HFF-Myc (cell line): ENCODE measurements around the gene BMPER.

Experiments
- DNase-seq: peaks from one replicate; pipeline ENCODE4 v3.0.0-alpha.2; 2011; ENCODE audit warnings: low read depth; ENCODE audit errors: extremely low read depth
- H3K4me3 ChIP-seq: replicated peaks from 2 replicates; pipeline ENCODE4 v1.5.1; 2011; ENCODE audit warnings: low read depth, mild to moderate bottlenecking, control low read depth, low read length
- TF ChIP-seq, protein P1 (sequence below): IDR thresholded peaks from 2 replicates; pipeline ENCODE4 v1.5.1; 2012; ENCODE audit warnings: mild to moderate bottlenecking, low read depth, low read length, control low read depth; ENCODE audit errors: missing control alignments

The BMPER gene

DNA sequence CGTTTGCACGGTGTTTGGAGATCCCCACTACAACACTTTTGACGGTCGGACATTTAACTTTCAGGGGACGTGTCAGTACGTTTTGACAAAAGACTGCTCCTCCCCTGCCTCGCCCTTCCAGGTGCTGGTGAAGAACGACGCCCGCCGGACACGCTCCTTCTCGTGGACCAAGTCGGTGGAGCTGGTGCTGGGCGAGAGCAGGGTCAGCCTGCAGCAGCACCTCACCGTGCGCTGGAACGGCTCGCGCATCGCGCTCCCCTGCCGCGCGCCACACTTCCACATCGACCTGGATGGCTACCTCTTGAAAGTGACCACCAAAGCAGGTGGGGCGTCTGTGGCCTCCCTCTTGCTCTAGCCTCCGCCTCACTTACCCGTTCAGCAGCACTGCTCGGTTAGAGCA is 173.5 kb downstream of the BMPER start:
- DNase-seq: no peak
- no peak overlapping the region for H3K4me3 ChIP-seq
- TF ChIP-seq, protein P1, sequence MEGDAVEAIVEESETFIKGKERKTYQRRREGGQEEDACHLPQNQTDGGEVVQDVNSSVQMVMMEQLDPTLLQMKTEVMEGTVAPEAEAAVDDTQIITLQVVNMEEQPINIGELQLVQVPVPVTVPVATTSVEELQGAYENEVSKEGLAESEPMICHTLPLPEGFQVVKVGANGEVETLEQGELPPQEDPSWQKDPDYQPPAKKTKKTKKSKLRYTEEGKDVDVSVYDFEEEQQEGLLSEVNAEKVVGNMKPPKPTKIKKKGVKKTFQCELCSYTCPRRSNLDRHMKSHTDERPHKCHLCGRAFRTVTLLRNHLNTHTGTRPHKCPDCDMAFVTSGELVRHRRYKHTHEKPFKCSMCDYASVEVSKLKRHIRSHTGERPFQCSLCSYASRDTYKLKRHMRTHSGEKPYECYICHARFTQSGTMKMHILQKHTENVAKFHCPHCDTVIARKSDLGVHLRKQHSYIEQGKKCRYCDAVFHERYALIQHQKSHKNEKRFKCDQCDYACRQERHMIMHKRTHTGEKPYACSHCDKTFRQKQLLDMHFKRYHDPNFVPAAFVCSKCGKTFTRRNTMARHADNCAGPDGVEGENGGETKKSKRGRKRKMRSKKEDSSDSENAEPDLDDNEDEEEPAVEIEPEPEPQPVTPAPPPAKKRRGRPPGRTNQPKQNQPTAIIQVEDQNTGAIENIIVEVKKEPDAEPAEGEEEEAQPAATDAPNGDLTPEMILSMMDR: no peak

DNA sequence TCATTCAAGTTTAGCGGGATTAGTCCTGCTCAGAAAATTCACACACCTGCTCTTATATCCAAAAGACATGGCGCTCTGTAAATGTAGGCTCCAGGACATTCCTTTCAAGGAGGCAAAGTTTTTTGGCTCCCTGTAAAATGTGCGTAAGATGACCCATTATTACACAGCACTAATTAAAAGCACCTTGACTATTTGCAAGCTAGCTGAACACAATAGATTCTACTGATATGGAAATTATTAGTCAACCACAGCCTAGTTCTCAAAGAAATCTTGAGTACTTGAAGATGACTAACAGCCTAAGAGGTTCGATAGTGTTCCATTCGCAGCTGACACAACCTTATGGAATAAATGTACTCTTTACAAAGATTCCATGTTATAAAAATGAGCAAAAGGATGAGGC is 175.2 kb downstream of the BMPER start:
- TF ChIP-seq, protein P1: no peak
- DNase-seq: no peak
- no peak overlapping the region for H3K4me3 ChIP-seq

DNA sequence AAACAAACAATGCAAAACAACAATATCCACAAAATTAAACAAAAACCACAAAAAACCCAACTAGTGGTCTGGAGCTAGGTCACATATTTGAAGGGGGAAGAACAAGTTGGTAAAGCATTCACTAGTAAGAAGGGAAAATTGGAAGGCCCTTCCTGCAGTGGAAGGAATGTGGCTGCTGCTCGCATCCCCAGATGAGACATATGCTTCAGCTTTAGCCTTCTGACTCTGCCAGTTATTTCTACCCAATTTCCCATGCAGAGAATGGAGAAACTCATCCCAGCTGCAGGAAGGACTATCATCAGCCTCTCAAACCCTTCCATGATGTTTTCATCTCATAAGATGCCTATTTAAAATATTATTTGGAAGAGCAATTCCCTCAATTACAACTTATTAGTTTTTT is 176.6 kb downstream of the BMPER start:
- TF ChIP-seq, protein P1: no peak
- DNase-seq: no peak
- no peak overlapping the region for H3K4me3 ChIP-seq

DNA sequence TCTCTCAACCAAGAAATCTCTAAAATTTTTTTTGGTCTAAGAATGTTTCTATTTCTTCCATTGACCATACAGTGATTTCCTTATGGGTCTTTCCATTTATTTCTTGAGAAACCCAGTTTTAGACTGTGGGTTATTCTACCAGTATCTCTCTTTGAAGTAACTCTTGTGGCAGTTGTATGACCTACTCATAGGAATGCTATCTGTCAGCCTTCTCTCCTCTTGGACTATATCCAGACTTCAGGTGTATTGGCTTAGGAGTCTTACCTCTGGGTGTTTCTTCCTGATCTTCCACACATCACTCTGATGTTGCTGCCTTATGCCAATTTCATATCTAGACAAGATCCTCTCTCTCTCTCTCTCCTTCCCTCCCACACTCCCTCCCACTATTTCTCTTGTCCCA is 178.1 kb downstream of the BMPER start:
- H3K4me3 ChIP-seq: no peak overlapping the region
- no peak for DNase-seq
- TF ChIP-seq, protein P1: no peak

DNA sequence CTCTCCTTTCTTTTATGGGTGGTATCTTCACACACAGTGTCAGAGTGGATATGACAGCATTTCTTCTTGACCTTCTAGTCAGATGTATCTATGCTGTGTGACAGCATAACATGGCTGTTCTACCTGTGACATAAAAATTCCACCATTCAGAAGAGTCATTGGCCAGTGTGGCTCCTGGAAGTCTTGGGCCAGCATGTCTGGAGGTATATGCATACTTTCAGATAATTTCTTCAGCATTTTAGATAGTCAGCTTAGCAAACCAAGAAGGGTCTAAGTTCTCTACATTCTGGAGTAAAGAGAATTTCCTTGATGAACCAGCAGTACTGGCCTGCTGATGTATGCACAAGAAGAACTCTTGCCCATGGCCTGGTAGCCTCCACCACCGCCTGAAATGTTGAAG is 179.3 kb downstream of the BMPER start:
- DNase-seq: no peak
- TF ChIP-seq, protein P1: no peak

DNA sequence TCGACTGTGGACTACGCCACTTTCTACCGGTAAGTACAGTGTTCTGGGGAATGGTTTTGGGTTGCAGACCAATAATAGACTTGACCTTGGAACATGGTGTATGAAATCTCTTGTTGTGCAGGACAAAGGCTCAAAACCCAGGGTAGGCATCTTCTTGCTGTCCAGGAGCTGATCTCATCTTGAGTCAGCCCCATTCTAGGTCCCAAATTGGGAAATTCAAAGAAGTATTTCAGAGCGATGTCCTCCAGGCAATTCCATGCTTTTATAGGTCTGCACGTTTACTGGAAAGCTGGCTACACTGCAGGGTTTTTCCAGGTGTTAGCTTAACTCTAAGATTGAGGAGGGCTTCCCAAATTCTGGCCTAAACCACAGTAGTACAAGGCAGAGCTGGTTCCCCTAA is 180.7 kb downstream of the BMPER start:
- TF ChIP-seq, protein P1: no peak
- H3K4me3 ChIP-seq: no peak overlapping the region
- DNase-seq: no peak

More for the DNA sequence above, 179.3 kb downstream of the BMPER start:
- H3K4me3 ChIP-seq: no peak overlapping the region

DNA sequence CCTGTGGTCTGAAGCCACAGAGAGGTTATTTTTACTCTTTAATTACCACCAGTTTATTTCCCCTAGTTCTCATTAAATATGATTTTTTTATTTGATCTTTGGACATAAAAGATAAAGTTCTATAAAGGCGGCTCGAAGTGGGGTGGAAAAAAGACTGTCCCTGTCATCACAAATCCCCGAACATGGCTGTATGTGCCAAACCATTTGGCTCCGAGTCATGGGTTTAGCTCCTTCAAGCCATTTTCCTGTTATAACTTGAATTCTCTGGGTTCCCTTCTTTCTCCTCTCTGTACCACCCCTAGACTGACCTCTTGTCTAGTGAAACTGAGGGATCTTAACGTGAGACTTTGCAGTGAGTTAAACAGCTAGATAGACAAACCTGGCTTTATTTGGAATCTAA is 181.6 kb downstream of the BMPER start:
- TF ChIP-seq, protein P1: no peak

More for the DNA sequence above, 181.6 kb downstream of the BMPER start:
- no peak for DNase-seq
- H3K4me3 ChIP-seq: no peak overlapping the region
